ENCODE measurements around the gene INO80E. TPM values are rescaled to one million over a fixed set of nuclear protein-coding genes. Genes with fewer than 3 reads are reported as not detected.

INO80E gene
- polyA plus RNA-seq, 2 of the 4 experiments (the other 2 are of a cell fraction) = 41.3 to 89.0 TPM

DNA sequence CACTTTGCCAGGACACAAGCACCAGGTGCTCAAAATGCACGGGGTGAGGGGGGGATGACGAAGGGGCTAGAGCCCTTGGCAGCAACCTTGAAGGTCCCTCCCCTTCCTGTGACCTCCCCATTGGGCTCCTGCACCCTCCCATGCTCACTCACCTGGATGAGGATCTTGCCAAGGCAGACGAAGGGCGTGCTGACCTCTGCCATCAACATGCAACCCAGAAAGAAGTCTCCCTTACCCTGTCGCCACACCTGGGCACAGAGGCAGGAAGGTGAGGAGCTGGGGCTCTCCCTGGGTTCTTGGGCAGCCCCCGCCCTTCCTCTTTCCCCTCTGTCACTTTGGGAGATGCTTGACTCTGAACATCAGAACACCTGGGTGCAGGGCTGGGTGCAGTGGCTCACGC is 29.5 kb downstream of the INO80E start (continued):
- no peak for TF ChIP-seq HOXA7 (CRISPR knock-in tag; IDR thresholded peaks at IDR 0.05)
- TF ChIP-seq TP53 (CRISPR knock-in tag; IDR thresholded peaks at IDR 0.05) = no peak

GRCh38 chr16:30026449-30026848 is 30.4 kb downstream of the INO80E start:
- TF ChIP-seq FOSL2 (IDR thresholded peaks at IDR 0.05) = no peak
- TF ChIP-seq FOSL2 (CRISPR knock-in tag; IDR thresholded peaks at IDR 0.05) = no peak
- ChIA-PET CTCF (interaction anchor here (1.1 kb wide), 1 partner anchor 21 kb away, joined by 3 read pairs; no protein-coding TSS in a partner anchor), POLR2A (interaction anchor here (0.6 kb wide), 1 partner anchor 64 kb away, joined by 3 read pairs; no protein-coding TSS in a partner anchor)
- H3K27ac ChIP-seq = no peak overlapping the region
- H3K4me3 ChIP-seq = no peak overlapping the region
- 68% methylated on average over 8 of the region's 18 CpGs for WGBS (ENCODE audit: missing lambda C conversion rate)
- FAIRE-seq (no peak), DNase-seq (ENCODE audit: low read depth in 1 of 2, low spot score in 1 of 2) (no peak), ATAC-seq (no peak)
- H3K4me1 ChIP-seq = 0 out of 3 replicates have a peak, but pooled peaks cover 6% of the 10 kb centered on the region
- H3K4me2 ChIP-seq = no peak overlapping the region
- no peaks in the 10 kb centered on the region for H3K9me3 ChIP-seq

DNA sequence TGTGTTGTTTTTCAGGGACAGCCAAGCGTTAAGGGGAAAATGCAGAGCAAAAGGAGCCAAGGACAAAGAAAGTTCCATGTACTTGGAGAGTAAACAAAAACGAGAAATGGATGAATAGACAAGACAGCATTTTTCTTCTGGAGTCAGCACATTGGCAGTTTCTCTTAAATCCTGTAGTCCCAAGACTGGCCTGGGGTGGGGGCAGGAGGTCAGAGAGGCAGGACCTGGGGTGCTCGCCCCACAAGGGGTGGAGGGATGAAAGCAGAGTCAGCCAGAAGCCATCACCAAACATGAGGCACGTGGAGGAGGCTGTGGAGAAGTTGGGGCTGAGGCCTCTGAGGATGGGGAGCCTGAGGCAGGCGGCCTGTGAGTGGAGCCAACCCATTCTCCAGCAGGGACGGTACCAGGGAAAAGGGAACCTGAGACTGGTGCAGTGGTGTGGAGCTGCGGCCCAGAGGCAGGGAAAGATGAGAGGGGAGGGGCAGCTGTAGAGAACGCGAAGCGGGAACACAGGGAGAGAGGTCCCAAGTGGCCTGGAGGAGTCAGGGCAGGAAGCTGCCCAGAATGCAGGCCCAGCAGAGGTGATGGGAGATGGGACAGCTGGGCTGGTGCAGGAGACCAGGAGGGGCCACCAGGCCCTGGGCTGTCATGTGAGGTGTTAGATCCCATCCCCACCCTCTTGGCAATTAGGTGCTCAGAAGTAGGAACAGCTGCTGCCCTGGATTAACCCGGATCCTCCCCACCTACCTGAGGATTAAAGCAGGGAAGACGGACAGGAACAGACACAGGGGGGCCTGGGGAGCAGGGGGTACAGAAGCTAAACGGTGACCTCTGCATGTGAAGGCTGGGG is 31.8 kb downstream of the INO80E start:
- CTCF ChIA-PET = interaction anchor here (0.6 to 0.8 kb wide), 4 partner anchors 12 to 126 kb away, joined by 3 to 4 read pairs (median 3); no protein-coding TSS in a partner anchor
- ATAC-seq = peak; percentile 18 to 28; a peak in 4 of 6 replicates
- FAIRE-seq = no peak
- Histone ChIP-seq H3K4me1 (0 out of 3 replicates have a peak, but pooled peaks cover 7% of the 10 kb centered on the region), H3K4me3 (no peak overlapping the region), H3K4me2 (no peak overlapping the region), H3K9me3 (no peaks in the 10 kb centered on the region), H3K27ac (no peak overlapping the region)
- TF ChIP-seq RAD21 (conservative IDR thresholded peaks at IDR 0.05 in 1 of 2, IDR thresholded peaks at IDR 0.05 in 1 of 2) (no peak), MAFK (IDR thresholded peaks at IDR 0.05; ENCODE audit: partially characterized antibody) (peak; percentile 4), NR3C1 (IDR thresholded peaks at IDR 0.05) (no peak)
- TF ChIP-seq, protein P1, sequence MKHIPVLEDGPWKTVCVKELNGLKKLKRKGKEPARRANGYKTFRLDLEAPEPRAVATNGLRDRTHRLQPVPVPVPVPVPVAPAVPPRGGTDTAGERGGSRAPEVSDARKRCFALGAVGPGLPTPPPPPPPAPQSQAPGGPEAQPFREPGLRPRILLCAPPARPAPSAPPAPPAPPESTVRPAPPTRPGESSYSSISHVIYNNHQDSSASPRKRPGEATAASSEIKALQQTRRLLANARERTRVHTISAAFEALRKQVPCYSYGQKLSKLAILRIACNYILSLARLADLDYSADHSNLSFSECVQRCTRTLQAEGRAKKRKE (CRISPR knock-in tag; IDR thresholded peaks at IDR 0.05; ENCODE audit: low read depth) = no peak
- POLR2A ChIA-PET = no interaction called here
- DNase-seq (ENCODE audit: low read depth in 1 of 2, low spot score in 1 of 2) = no peak
- WGBS (ENCODE audit: missing lambda C conversion rate) = 48% methylated on average over 12 of the region's 13 CpGs

- ChIA-PET POLR2A (no interaction called here), CTCF (interaction anchor here (0.6 to 0.8 kb wide), 4 partner anchors 13 to 127 kb away, joined by 3 to 4 read pairs (median 3); no protein-coding TSS in a partner anchor)
- FAIRE-seq (no peak), ATAC-seq (peak in 1 of 2 experiments; percentile 33; a peak in 4 of 6 replicates), DNase-seq (ENCODE audit: low read depth in 1 of 2, low spot score in 1 of 2) (no peak)
- no peak overlapping the region for H3K4me3 ChIP-seq
- no peaks in the 10 kb centered on the region for H3K9me3 ChIP-seq
- H3K4me1 ChIP-seq = 0 out of 3 replicates have a peak, but pooled peaks cover 7% of the 10 kb centered on the region
- no peak overlapping the region for H3K27ac ChIP-seq
- 29% methylated on average over 18 of the region's 18 CpGs for WGBS (ENCODE audit: missing lambda C conversion rate)
- no peak for TF ChIP-seq RCOR1 (IDR thresholded peaks at IDR 0.05; ENCODE audit: low read depth, low read length)
- TF ChIP-seq, protein P1 (CRISPR knock-in tag; IDR thresholded peaks at IDR 0.05; ENCODE audit: low read depth) = no peak
- peak; percentile 91 for TF ChIP-seq REST (IDR thresholded peaks at IDR 0.05)
- TF ChIP-seq RARB (CRISPR knock-in tag; IDR thresholded peaks at IDR 0.05) = no peak
- no peak for TF ChIP-seq JUN (IDR thresholded peaks at IDR 0.05)
- no peak for TF ChIP-seq FOXS1 (CRISPR knock-in tag; IDR thresholded peaks at IDR 0.05)
- TF ChIP-seq NFE2L2 (conservative IDR thresholded peaks at IDR 0.05; ENCODE audit: low read length) = no peak
- no peak overlapping the region for H3K4me2 ChIP-seq
Measured at GRCh38 chr16:30028438-30029076, 32.5 kb downstream of the INO80E start.

Measured in A549 (cell line).